Smooth muscle cell (in vitro differentiated cells): Measurements from ENCODE around the gene PM20D1. TPM values are rescaled to one million over a fixed set of nuclear protein-coding genes. Genes with fewer than 3 reads are reported as not detected.

Source experiments
- DNase-seq: peaks from one replicate; lab custom pipeline; 2025; ENCODE audit not compliant: unreplicated experiment; lab: John Stamatoyannopoulos, UW
- H2AFZ ChIP-seq: fragments of 200-600 bp; sonication (generic); 2 replicates; pipeline ENCODE4 v1.6.0; 2016; ENCODE audit warnings: antibody characterized with exemption, low read depth, mild to moderate bottlenecking
- H3F3A ChIP-seq: fragments of 200-600 bp; sonication (generic); 2 replicates; pipeline ENCODE4 v1.6.0; 2017; ENCODE audit warnings: antibody characterized with exemption, low read depth
- H3K27ac ChIP-seq: fragments of 200-600 bp; sonication (generic); 2 replicates; pipeline ENCODE4 v1.5.1; 2016; ENCODE audit warnings: low read depth, mild to moderate bottlenecking
- H3K27me3 ChIP-seq: fragments of 200-600 bp; sonication (generic); 2 replicates; pipeline ENCODE4 v1.6.1; 2016; ENCODE audit warnings: low read depth, mild to moderate bottlenecking
- H3K36me3 ChIP-seq: fragments of 200-600 bp; sonication (generic); 2 replicates; pipeline ENCODE4 v1.5.1; 2016; ENCODE audit warnings: low read depth
- H3K4me1 ChIP-seq: fragments of 200-600 bp; sonication (generic); 2 replicates; pipeline ENCODE4 v1.5.1; 2016; ENCODE audit warnings: low read depth
- H3K4me2 ChIP-seq: fragments of 200-600 bp; sonication (generic); 2 replicates; pipeline ENCODE4 v1.6.0; 2016; ENCODE audit warnings: mild to moderate bottlenecking
- H3K4me3 ChIP-seq: fragments of 200-600 bp; sonication (generic); 2 replicates; pipeline ENCODE4 v1.5.1; 2016; ENCODE audit warnings: mild to moderate bottlenecking
- H3K79me2 ChIP-seq: fragments of 200-600 bp; sonication (generic); 2 replicates; pipeline ENCODE4 v1.6.0; 2016; ENCODE audit warnings: low read depth, mild to moderate bottlenecking
- H3K9ac ChIP-seq: fragments of 200-600 bp; sonication (generic); 2 replicates; pipeline ENCODE4 v1.6.0; 2016; ENCODE audit warnings: low read depth
- H3K9me3 ChIP-seq: fragments of 200-600 bp; sonication (generic); replicated peaks from 2 replicates; pipeline ENCODE4 v1.5.1; 2016; ENCODE audit warnings: low read depth
- H4K20me1 ChIP-seq: fragments of 200-600 bp; sonication (generic); 2 replicates; pipeline ENCODE4 v1.6.0; 2016; ENCODE audit warnings: low read depth
- CTCF ChIP-seq: fragments of 200-600 bp; sonication (generic); IDR thresholded peaks from 2 replicates; pipeline ENCODE4 v1.5.1; 2017; ENCODE audit warnings: borderline replicate concordance, mild to moderate bottlenecking, antibody characterized with exemption; ENCODE audit not compliant: insufficient read depth, poor library complexity, severe bottlenecking
- WGBS: methylation state at CpG from one replicate; pipeline ENCODE4 v1.1.7; 2016; ENCODE audit warnings: low lambda C conversion rate; 5-methylcytosine and 5-hydroxymethylcytosine counted together
- polyA plus RNA-seq: library from polyadenylated mRNA; unstranded; fragments of >200 nt; fragmentation: Nextera tagmentation; extraction: Ambion mirVana; gene quantifications from 2 replicates; pipeline ENCODE4 v1.2.1, GENCODE V29; 2016
- total RNA-seq: library from RNA; depleted of rRNA; stranded (reverse); fragments of >200 nt; gene quantifications from 2 replicates; pipeline ENCODE4 v1.2.3, GENCODE V29; 2014

The PM20D1 gene
- total and polyA plus RNA-seq, 2 experiments from 2014 or later: not detected

- TF ChIP-seq CTCF: no peak
- H3K27ac ChIP-seq: no peak overlapping the region
- no peaks in the 10 kb centered on the region for H3K36me3 ChIP-seq
- no peak overlapping the region for H3K4me3 ChIP-seq
- no peak overlapping the region for H2AFZ ChIP-seq
- peaks cover 26% of the 10 kb centered on the region for H4K20me1 ChIP-seq
- no peak overlapping the region for H3K4me2 ChIP-seq
- H3K4me1 ChIP-seq: no peaks in the 10 kb centered on the region
- no peak for DNase-seq
- no peaks in the 10 kb centered on the region for H3K9me3 ChIP-seq
- no peaks in the 10 kb centered on the region for H3K79me2 ChIP-seq
- 84% methylated on average over 5 of the region's 5 CpGs for WGBS
- no peak overlapping the region for H3K9ac ChIP-seq
- no peaks in the 10 kb centered on the region for H3F3A ChIP-seq
- no peaks in the 10 kb centered on the region for H3K27me3 ChIP-seq
Observed at GRCh38 chr1:205798577-205798976, 51.4 kb downstream of the PM20D1 start.

- Histone ChIP-seq H3K27me3 (no peaks in the 10 kb centered on the region), H3K27ac (no peak overlapping the region), H3K4me3 (no peak overlapping the region), H3K9ac (no peak overlapping the region), H3K36me3 (no peaks in the 10 kb centered on the region), H3K9me3 (no peaks in the 10 kb centered on the region), H3K79me2 (no peaks in the 10 kb centered on the region), H2AFZ (no peak overlapping the region), H3K4me1 (no peaks in the 10 kb centered on the region), H4K20me1 (peaks cover 15% of the 10 kb centered on the region), H3K4me2 (no peak overlapping the region), H3F3A (no peaks in the 10 kb centered on the region)
- WGBS: 95% methylated on average over 2 of the region's 2 CpGs
- no peak for TF ChIP-seq CTCF
- no peak for DNase-seq
Observed at GRCh38 chr1:205797168-205797567, 52.8 kb downstream of the PM20D1 start.

GRCh38 chr1:205794011-205794730 lies 55.8 kb downstream of the PM20D1 start:
- Histone ChIP-seq H3K27me3 (no peaks in the 10 kb centered on the region), H3K4me3 (no peak overlapping the region), H4K20me1 (no peaks in the 10 kb centered on the region), H3K4me2 (no peak overlapping the region), H3K27ac (no peak overlapping the region), H3K9ac (no peak overlapping the region), H3F3A (no peaks in the 10 kb centered on the region), H3K4me1 (no peaks in the 10 kb centered on the region), H3K9me3 (no peaks in the 10 kb centered on the region), H2AFZ (no peak overlapping the region), H3K79me2 (no peaks in the 10 kb centered on the region), H3K36me3 (no peaks in the 10 kb centered on the region)
- 76% methylated on average over 5 of the region's 5 CpGs for WGBS
- DNase-seq: no peak
- no peak for TF ChIP-seq CTCF

GRCh38 chr1:205792961-205793673 lies 56.8 kb downstream of the PM20D1 start:
- Histone ChIP-seq H3K9ac (no peak overlapping the region), H3K79me2 (no peaks in the 10 kb centered on the region), H3K36me3 (no peaks in the 10 kb centered on the region), H2AFZ (no peak overlapping the region), H3F3A (no peaks in the 10 kb centered on the region), H3K27me3 (no peaks in the 10 kb centered on the region), H4K20me1 (no peaks in the 10 kb centered on the region), H3K9me3 (no peaks in the 10 kb centered on the region), H3K4me2 (no peak overlapping the region), H3K27ac (no peak overlapping the region), H3K4me3 (no peak overlapping the region), H3K4me1 (no peaks in the 10 kb centered on the region)
- no peak for TF ChIP-seq CTCF
- no peak for DNase-seq
- 83% methylated on average over 6 of the region's 6 CpGs for WGBS
